ENCODE data around the gene GET4.
"Not testable (repeated sequence)": the region's sequence is repeated elsewhere in the genome, so short reads cannot be mapped to it uniquely, and the experiment has no call there.

Gene GET4

GRCh38 chr7:871900-872537 is 4.3 kb upstream of the GET4 start:
- DNase-seq: no peak

DNA sequence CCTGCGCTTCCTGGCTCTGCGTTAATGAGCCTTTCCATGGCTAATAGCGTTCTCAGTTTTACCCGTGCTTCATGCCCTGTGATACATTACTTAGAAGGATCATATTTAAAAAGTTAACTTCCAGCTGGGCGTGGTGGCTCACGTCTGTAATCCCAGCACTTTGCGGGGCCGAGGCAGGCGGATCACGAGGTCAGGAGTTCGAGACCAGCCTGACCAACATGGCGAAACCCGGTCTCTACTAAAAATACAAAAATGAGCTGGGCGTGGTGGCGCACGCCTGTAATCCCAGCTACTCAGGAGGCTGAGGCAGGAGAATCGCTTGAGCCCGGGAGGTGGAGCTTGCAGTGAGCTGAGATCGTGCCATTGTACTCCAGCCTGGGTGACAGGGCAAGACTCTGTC is 3.7 kb upstream of the GET4 start:
- DNase-seq: not testable (repeated sequence)

- DNase-seq: peak in 1 of 2 experiments; percentile 12
Observed at GRCh38 chr7:873367-874002, 2.9 kb upstream of the GET4 start.

DNA sequence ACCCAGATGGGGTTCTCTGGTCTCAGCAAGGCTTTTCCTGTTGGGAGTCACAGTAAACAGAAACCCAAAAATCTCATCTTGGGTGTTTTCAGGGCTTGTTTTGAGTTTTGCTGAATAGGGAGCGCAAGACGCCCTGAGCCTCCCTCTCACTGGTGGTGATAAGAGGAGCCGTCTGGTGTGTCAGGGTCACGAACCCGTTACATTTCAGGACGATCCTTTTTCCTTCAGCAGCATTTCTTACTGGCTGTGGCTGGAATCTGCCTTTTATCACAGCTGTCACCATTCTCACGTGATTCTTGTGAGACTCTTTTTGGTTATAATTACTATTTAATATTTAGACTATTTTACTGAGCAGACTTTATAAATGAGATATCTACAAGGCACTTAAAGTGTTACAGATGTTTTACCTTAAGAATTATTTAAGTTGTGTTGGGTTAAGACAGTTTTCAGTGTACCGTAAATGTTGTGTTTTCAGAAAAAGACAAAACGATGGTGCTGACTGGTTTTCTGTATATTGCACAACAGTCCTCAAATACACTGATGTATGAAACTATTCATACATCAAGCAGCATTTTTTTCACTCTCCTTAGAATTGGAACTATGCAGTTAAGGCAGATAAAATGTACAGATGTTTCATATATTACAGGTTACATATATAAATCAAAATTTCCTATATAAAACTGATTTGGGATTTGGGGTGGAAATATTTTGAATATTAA is 2.2 kb upstream of the GET4 start:
- no peak for DNase-seq

GRCh38 chr7:875051-875450 is 1.3 kb upstream of the GET4 start:
- DNase-seq: no peak

GRCh38 chr7:875476-876076 is 778 bp upstream of the GET4 start:
- no peak for DNase-seq

DNA sequence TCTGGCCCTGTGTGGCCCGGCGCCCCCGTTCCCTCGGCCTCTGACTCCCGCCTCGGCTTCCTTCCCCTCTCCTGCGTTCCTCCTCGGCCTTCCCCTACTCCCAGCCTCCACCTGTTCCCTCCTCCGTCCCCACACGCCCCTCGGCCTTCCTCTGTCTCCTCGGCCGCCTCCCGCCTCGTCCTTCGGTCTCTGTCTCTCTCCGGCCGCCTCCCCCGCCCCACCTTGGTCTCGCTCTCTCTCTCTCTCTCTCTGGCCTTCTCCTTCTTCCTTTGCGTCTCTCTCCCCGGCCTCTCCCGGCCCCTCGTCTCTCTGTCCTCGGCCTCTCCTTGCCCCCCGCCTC is 588 bp downstream of the GET4 start:
- no peak for DNase-seq

GRCh38 chr7:877312-878232 is 1.2 kb downstream of the GET4 start:
- no peak for DNase-seq

DNA sequence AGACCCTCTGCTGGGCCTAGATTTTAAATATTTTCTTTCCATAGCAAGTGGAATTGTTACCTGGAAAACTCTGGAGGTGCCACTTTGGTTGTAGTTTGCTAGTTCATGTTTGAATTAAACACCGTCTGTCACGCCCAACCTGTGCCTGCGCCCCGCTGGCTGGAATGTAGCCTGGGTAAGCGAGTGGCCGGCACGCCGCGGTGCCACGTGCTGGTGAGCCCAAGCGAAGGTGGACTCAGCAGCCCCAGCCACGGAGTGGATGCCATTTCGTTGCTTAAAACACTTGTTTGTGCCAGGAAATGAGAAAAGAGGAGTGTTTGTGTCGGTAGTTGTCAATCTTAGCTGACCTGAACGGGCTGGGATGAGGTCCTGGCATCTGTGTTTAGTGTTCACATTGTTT is 2.7 kb downstream of the GET4 start:
- DNase-seq: no peak

DNA sequence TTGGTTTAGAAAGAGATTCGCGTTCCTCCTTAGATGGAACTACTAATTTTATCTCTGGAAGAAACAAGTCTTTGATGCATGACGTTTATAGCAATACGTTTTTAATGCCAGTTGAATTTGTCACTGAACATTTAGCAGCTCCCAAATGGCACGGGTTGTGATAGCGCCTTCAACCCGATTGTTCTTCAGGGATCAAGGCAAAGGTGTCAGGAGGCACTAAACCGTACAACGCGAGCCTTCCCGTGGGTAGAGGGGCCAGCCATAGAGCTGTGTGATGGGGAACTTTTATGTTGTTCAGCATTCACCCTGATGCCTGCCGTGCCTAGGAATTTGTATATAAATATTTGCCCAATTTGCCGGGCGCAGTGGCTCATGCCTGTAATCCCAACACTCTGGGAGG is 3.4 kb downstream of the GET4 start:
- no peak for DNase-seq

DNA sequence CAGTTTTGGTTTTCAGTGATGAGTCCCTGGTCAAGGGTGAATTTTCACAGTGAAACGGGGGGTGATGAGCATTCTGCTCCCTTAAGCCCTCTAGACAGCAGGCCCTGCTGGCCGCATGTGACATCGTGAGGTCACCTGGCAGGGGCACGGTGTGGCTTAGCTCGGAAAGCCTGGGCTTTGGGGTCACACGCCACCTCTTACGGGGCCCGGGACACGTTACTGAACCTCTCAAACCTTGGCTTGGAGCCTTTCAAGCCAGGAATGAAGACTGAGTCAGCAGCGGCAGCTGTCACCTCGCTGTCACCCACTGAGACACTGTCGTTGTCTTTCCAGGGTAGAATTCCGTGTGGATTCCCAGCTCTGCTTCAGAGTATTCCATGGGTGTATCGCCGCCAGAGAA is 4.1 kb downstream of the GET4 start:
- DNase-seq: no peak

GRCh38 chr7:881441-882234 is 5.3 kb downstream of the GET4 start:
- DNase-seq: no peak

- no peak for DNase-seq
Observed at GRCh38 chr7:882336-883035, 6.1 kb downstream of the GET4 start.

DNA sequence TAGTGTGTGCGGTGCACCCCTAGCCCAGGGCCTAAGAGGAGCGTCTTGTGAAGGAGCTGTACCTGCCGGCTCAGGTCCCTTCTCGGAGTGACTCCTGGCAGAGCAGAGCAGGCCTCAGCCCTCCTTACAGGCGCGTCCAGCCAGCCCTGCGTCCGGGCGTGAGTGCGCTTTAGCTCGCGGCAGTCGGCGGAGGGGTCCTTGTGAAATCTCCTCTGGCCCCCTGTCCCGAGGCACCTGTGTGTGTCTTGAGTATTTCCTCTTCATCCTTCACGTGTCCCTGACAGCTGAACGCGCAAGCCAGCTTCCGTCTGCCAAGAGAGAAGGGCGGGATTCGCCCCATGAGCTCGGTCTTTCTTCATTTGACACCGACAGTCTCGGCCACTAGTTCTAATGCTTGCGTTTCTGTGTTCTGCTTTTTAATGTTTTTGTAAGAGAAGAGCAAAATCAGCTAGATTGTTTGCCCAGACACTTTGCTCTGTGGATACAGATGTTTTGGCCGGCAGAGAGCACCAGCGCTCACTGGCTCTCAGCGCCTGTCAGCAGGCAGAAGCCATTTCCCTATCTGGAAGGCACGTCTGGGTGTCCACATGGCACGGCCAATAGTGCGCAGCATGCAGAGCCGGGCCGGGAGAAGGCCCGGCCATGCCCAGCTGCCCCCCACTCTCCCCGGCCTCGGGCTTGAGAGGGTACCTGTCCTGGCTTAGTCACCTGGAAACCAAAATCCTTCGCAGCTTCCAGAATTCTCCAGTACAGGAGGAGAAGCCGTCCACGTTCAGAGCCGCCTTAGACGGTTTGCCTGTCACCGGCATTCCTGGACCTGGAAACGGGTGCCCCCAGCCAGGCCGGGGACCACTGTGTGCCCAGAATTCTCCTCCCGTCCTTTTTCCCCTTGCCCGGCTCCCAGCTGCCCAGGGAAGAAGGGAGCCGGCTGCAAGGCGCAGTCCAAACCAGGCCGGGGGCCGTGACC is 7.0 kb downstream of the GET4 start:
- DNase-seq: no peak

DNA sequence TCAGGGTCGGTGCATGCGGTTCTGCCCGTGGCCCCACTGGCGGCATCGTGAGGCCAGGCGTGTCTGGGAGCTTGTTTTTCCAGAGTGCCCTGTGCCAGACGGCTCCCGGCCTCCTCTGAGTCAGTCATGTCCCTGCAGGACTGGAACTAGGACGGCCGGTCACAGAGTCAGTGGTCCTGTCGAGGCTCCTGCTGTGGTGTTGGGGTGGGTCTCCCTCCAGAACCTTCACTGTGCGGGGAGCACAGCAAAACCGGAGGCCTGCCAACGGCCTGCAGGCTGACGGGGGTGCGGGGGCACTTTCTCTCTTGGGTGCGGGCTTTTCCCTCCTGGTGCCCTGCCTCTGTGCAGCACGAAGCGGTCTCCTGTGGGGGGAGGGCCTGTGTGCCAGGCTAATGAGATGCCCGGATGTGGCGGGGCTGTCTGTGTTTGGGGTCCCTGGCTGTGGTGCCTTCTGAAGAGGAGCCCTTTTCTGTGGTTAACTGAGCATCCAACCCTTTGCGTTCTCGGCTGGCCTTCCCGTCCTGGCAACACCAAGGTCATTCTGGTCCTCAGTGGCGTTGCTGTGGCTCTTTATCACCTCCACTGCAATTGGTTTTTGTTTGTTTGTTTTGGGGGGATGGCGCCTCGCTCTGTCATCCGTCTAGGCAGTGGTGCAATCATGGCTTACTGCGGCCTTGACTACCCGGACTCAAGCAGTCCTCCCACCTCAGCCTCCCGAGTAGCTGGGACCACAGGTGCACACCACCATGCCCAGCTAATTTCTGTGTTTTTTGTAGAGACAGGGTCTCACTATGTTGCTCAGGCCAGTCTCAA is 8.0 kb downstream of the GET4 start:
- DNase-seq: no peak

- DNase-seq: no peak
Observed at GRCh38 chr7:885261-885892, 9.0 kb downstream of the GET4 start.

DNA sequence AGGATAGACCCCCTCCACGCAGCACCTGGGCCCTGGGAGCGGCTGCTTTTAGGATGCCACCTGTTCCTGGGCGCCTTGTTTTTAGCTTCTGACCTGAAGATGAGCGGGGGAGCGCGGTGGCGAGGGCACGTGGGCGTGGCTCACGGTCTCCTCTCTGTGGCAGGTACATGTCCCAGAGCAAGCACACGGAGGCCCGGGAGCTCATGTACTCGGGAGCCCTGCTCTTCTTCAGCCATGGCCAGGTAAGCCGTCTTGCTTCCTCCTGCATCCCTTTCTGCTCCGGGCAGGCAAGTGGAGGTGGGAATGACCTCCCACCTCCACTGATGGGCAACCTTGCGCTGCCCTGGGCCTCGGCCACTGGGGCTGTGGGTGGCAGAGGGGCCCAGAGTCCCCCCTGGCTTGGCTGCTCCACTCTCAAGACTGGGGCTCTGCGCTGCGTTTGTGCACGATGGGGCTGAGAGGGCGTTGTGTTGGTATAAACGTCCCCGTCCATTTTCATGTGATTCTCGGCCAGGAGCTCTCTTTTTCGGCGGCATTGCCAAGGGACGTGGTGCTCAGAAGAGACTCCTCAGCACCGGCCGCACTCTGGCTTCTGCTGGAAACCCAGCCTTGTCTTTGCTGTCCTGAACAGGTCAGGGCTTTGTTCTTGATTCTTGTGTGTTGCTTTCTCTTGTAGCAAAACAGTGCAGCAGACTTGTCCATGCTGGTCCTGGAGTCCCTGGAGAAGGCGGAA is 9.7 kb downstream of the GET4 start:
- DNase-seq: no peak

Measured in NCI-H187 (cell line).